Measurements from ENCODE around the gene KCTD17. TPM values are rescaled to one million over a fixed set of nuclear protein-coding genes. Genes with fewer than 3 reads are reported as not detected.

KCTD17 gene
- total and polyA plus RNA-seq, 7 experiments from 2014 or later: 10.3 to 44.5 (median 23.6) TPM

DNA sequence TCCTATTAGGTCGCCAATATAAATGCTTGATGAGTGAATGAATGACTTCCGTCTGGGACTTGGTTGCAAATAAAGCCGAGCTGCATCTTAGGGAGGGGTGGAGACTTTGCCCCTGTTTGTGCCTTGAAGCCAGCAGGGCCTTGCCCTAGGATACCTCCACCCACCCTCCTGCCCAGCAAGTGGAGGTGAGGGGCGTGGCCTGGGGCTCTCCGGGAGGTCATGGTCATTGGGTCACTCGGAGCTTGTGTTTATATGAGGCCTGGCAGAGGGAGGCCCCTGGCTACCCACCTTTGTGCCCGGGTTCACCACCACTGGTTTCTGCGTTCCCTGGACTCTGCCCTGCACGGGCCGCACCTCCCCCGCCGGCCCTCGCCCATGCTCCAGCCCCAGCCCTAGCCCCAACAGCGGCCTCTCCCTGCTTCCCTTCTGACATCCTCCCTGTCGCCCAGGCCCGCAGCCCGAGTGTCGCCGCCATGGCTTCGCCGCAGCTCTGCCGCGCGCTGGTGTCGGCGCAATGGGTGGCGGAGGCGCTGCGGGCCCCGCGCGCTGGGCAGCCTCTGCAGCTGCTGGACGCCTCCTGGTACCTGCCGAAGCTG is 27.7 kb upstream of the KCTD17 start:
- no peak for DNase-seq
- Mint-ChIP-seq H3K9me3 (no peaks in the 10 kb centered on the region), H3K27me3 (peaks cover 0 to 9% (median 0%) of the 10 kb centered on the region in 5 donors), H3K36me3 (peaks cover 0 to 7% (median 0%) of the 10 kb centered on the region in 5 donors), H3K4me1 (peaks cover 4 to 18% (median 6%) of the 10 kb centered on the region in 7 donors), H3K27ac (no peak overlapping the region), H3K4me3 (no peak overlapping the region)
- intact Hi-C loops (cut with micrococcal nuclease): no loop called here
- Histone ChIP-seq H3K4me1 (ENCODE audit: control insufficient read depth in 2 of 2, insufficient read depth in 2 of 2, low read length in 2 of 2) (peaks cover 0 to 4% of the 10 kb centered on the region in 2 donors), H3K27ac (ENCODE audit: low read depth, low read length) (no peak overlapping the region), H3K36me3 (ENCODE audit: control insufficient read depth in 2 of 3, insufficient read depth in 3 of 3, low read length in 3 of 3) (no peaks in the 10 kb centered on the region), H3K9me3 (ENCODE audit: control insufficient read depth in 2 of 3, low read length in 3 of 3) (no peaks in the 10 kb centered on the region), H3K27me3 (ENCODE audit: control insufficient read depth in 2 of 2, insufficient read depth in 2 of 2, low read length in 2 of 2) (peaks cover 0 to 8% of the 10 kb centered on the region in 2 donors), H3K4me3 (ENCODE audit: low read length) (no peak overlapping the region)
- ChIA-PET POLR2A (no interaction called here), CTCF (no interaction called here)
- ATAC-seq: no peak

DNA sequence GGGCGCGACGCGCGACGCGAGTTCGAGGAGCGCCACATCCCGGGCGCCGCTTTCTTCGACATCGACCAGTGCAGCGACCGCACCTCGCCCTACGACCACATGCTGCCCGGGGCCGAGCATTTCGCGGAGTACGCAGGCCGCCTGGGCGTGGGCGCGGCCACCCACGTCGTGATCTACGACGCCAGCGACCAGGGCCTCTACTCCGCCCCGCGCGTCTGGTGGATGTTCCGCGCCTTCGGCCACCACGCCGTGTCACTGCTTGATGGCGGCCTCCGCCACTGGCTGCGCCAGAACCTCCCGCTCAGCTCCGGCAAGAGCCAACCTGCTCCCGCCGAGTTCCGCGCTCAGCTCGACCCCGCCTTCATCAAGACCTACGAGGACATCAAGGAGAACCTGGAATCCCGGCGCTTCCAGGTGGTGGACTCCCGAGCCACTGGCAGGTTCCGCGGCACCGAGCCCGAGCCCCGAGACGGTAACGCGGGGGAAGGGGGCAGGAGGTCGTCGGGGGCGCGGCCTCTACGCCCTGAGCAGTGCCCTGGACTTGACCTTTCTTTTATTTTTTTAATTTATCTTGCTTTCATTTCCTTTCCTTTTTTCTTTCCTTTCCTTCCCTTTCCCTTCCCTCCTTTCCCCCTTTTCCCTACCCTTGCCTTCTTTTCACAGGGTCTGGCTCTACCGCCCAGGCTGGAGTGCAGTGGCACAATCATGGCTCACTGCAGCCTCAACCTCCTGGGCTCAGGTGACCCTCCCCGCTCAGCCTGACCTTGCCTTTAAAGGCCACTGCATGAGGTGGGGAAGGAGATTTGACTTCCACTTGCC is 27.0 kb upstream of the KCTD17 start:
- Histone ChIP-seq H3K9me3 (ENCODE audit: control insufficient read depth in 2 of 3, low read length in 3 of 3) (no peaks in the 10 kb centered on the region), H3K27me3 (ENCODE audit: control insufficient read depth in 2 of 2, insufficient read depth in 2 of 2, low read length in 2 of 2) (peaks cover 0 to 8% of the 10 kb centered on the region in 2 donors), H3K36me3 (ENCODE audit: control insufficient read depth in 2 of 3, insufficient read depth in 3 of 3, low read length in 3 of 3) (no peaks in the 10 kb centered on the region), H3K27ac (ENCODE audit: low read depth, low read length) (no peak overlapping the region), H3K4me1 (ENCODE audit: control insufficient read depth in 2 of 2, insufficient read depth in 2 of 2, low read length in 2 of 2) (peaks cover 0 to 4% of the 10 kb centered on the region in 2 donors), H3K4me3 (ENCODE audit: low read length) (no peak overlapping the region)
- CTCF ChIA-PET: interaction anchor here (0.6 kb wide), 1 partner anchor 16 kb away, joined by 3 read pairs; no protein-coding TSS in a partner anchor
- no peak for ATAC-seq
- Mint-ChIP-seq H3K27me3 (peaks cover 0 to 9% (median 0%) of the 10 kb centered on the region in 5 donors), H3K27ac (no peak overlapping the region), H3K4me1 (peaks cover 4 to 18% (median 6%) of the 10 kb centered on the region in 7 donors), H3K36me3 (peaks cover 0 to 7% (median 0%) of the 10 kb centered on the region in 5 donors), H3K4me3 (no peak overlapping the region), H3K9me3 (no peaks in the 10 kb centered on the region)
- intact Hi-C loops (cut with micrococcal nuclease): no loop called here
- POLR2A ChIA-PET: no interaction called here
- no peak for DNase-seq

DNA sequence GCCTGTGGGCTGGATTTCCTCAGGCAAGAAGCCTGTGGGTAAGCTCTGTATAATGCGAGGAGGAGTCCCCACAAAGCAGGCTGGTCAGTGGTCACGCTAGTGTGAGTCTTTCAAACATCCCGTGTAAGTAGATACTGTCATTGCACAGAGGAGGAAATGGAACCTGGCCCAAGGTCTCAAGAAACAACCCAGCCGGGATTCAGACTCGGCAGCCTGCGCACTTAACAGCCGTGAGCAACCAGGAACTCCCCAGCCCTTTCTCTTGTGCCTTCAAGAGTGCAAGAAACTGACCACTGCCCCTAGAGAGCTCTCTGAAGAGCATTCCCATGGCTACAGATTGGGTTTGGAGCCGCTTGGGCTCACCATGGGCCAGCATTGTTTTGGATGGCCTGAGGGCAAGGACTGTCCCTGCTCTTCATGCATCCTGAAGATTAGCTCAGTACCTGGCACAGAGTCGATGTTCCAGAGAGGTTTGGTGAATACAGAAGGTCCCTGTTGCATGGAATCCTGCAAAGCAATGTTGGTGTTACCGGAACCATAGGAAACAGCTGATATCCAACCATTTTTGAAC is 26.0 kb upstream of the KCTD17 start:
- H3K9me3 Mint-ChIP-seq: no peaks in the 10 kb centered on the region
- no peak overlapping the region for H3K4me3 Mint-ChIP-seq
- H3K27me3 ChIP-seq (ENCODE audit: control insufficient read depth in 2 of 2, insufficient read depth in 2 of 2, low read length in 2 of 2): no peaks in the 10 kb centered on the region
- no peak overlapping the region for H3K27ac Mint-ChIP-seq
- H3K36me3 ChIP-seq (ENCODE audit: control insufficient read depth in 2 of 3, insufficient read depth in 3 of 3, low read length in 3 of 3): no peaks in the 10 kb centered on the region
- no peak for ATAC-seq
- no peak overlapping the region for H3K27ac ChIP-seq (ENCODE audit: low read depth, low read length)
- no peak for DNase-seq
- intact Hi-C loops (cut with micrococcal nuclease): no loop called here
- no peaks in the 10 kb centered on the region for H3K9me3 ChIP-seq (ENCODE audit: control insufficient read depth in 2 of 3, low read length in 3 of 3)
- H3K4me1 Mint-ChIP-seq: peaks cover 0 to 12% (median 4%) of the 10 kb centered on the region in 7 donors
- ChIA-PET POLR2A (no interaction called here), CTCF (interaction anchor here (0.6 kb wide), 1 partner anchor 18 kb away, joined by 3 read pairs; no protein-coding TSS in a partner anchor)
- H3K4me1 ChIP-seq (ENCODE audit: control insufficient read depth in 2 of 2, insufficient read depth in 2 of 2, low read length in 2 of 2): no peaks in the 10 kb centered on the region
- H3K4me3 ChIP-seq (ENCODE audit: low read length): no peak overlapping the region
- H3K36me3 Mint-ChIP-seq: peaks cover 0 to 7% (median 0%) of the 10 kb centered on the region in 5 donors
- peaks cover 0 to 9% (median 0%) of the 10 kb centered on the region in 5 donors for H3K27me3 Mint-ChIP-seq

DNA sequence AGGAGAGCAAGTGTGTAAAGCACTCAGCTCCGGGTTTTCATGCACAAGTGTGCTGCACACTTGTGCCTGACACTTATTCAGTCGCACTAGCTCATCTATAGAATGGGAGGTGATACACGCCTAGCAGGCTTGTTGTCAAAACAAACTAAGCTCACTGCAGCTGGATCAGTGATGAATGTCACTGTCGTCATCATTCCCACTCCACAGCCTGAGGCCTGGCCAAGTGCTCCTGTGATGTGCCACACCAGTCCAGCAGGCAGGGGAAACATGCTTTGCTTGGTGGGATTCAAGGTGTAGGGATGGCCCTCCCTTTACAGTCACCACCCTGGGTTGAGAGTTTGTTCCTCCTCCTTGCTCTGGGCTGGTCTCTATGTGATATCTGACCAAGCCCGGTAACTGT is 25.2 kb upstream of the KCTD17 start:
- Mint-ChIP-seq H3K4me1 (peaks cover 0 to 10% (median 4%) of the 10 kb centered on the region in 7 donors), H3K27me3 (peaks cover 0 to 7% (median 0%) of the 10 kb centered on the region in 5 donors), H3K36me3 (peaks cover 0 to 7% (median 0%) of the 10 kb centered on the region in 5 donors), H3K4me3 (no peak overlapping the region), H3K27ac (no peak overlapping the region), H3K9me3 (no peaks in the 10 kb centered on the region)
- no peak for DNase-seq
- no peak for ATAC-seq
- ChIA-PET CTCF (no interaction called here), POLR2A (no interaction called here)
- Histone ChIP-seq H3K36me3 (ENCODE audit: control insufficient read depth in 2 of 3, insufficient read depth in 3 of 3, low read length in 3 of 3) (no peaks in the 10 kb centered on the region), H3K9me3 (ENCODE audit: control insufficient read depth in 2 of 3, low read length in 3 of 3) (no peaks in the 10 kb centered on the region), H3K27me3 (ENCODE audit: control insufficient read depth in 2 of 2, insufficient read depth in 2 of 2, low read length in 2 of 2) (no peaks in the 10 kb centered on the region), H3K4me3 (ENCODE audit: low read length) (no peak overlapping the region), H3K27ac (ENCODE audit: low read depth, low read length) (no peak overlapping the region), H3K4me1 (ENCODE audit: control insufficient read depth in 2 of 2, insufficient read depth in 2 of 2, low read length in 2 of 2) (no peaks in the 10 kb centered on the region)
- intact Hi-C loops (cut with micrococcal nuclease): no loop called here

DNA sequence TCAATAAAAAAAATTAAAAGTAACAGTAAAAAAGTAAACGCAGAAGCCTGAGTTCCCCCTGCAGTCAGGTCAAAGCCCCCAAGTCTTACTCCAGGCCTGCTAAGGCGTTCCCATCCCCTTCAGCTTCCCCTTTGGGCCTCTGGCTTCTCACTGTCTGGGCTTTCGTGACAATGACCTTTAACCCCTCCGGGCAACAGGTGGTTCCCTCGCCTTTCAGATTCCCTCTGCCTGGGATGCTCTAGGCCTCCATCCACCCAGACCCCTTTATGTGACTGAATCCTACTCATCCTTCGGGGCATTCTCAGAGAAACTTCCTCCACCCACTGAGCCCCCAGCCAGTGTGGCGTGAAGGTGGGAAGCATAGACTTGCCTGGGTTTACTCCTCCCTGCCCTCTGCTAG is 24.0 kb upstream of the KCTD17 start:
- Mint-ChIP-seq H3K4me3 (no peak overlapping the region), H3K36me3 (peaks cover 0 to 4% (median 0%) of the 10 kb centered on the region in 5 donors), H3K4me1 (peaks cover 0 to 3% (median 0%) of the 10 kb centered on the region in 7 donors), H3K9me3 (no peaks in the 10 kb centered on the region), H3K27me3 (peaks cover 0 to 2% (median 0%) of the 10 kb centered on the region in 5 donors), H3K27ac (no peak overlapping the region)
- Histone ChIP-seq H3K36me3 (ENCODE audit: control insufficient read depth in 2 of 3, insufficient read depth in 3 of 3, low read length in 3 of 3) (no peaks in the 10 kb centered on the region), H3K4me1 (ENCODE audit: control insufficient read depth in 2 of 2, insufficient read depth in 2 of 2, low read length in 2 of 2) (no peaks in the 10 kb centered on the region), H3K27me3 (ENCODE audit: control insufficient read depth in 2 of 2, insufficient read depth in 2 of 2, low read length in 2 of 2) (no peaks in the 10 kb centered on the region), H3K4me3 (ENCODE audit: low read length) (no peak overlapping the region), H3K27ac (ENCODE audit: low read depth, low read length) (no peak overlapping the region), H3K9me3 (ENCODE audit: control insufficient read depth in 2 of 3, low read length in 3 of 3) (no peaks in the 10 kb centered on the region)
- intact Hi-C loops (cut with micrococcal nuclease): no loop called here
- ChIA-PET CTCF (interaction anchor here (1.0 to 1.4 kb wide), 2 partner anchors 8 to 22 kb away, joined by 3 to 4 read pairs; partner anchors contain the start of genes MPST and TST), POLR2A (no interaction called here)
- ATAC-seq (no peak), DNase-seq (no peak)

DNA sequence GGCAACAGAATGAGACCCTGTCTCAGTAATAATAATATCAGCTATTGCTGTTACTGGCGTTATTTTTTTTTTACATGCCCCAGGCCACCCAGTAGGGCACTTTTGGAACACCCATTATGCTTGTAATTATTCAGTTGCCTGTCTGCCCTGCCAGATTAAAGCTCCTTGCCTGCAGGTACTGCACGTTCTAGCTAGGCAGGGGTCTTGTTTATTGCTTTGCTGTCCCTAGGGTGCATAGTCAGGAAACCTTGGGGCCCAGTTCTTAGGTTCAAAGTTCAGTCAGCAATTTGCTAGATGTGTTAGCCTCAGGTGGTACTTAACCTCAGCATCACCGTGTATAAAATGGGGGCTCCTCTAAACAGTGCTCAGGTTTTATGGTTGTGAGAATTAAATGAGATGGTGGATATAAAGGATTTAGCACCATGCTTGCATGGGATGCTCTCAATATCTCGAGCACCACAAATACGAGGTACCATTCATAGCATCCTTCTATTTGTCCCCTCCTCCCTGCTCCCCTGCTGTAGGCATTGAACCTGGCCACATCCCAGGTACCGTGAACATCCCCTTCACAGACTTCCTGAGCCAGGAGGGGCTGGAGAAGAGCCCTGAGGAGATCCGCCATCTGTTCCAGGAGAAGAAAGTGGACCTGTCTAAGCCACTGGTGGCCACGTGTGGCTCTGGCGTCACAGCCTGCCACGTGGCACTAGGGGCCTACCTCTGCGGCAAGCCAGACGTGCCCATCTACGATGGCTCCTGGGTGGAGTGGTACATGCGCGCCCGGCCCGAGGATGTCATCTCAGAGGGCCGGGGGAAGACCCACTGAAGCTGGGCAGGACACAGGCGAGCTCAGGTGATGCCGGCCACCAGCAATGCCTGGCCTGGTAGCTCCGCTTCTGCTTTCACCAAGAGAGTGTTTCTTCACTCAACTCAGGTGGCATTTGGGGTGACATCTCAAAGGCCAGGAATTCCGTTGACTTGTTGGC is 22.6 kb upstream of the KCTD17 start:
- DNase-seq (no peak), ATAC-seq (no peak)
- Mint-ChIP-seq H3K4me1 (peaks cover 0 to 3% (median 0%) of the 10 kb centered on the region in 7 donors), H3K9me3 (no peaks in the 10 kb centered on the region), H3K27me3 (peaks cover 0 to 2% (median 0%) of the 10 kb centered on the region in 5 donors), H3K4me3 (no peak overlapping the region), H3K36me3 (peaks cover 0 to 4% (median 0%) of the 10 kb centered on the region in 5 donors), H3K27ac (no peak overlapping the region)
- intact Hi-C loops (cut with micrococcal nuclease): no loop called here
- H3K4me3 ChIP-seq (ENCODE audit: low read length): no peak overlapping the region
- no peaks in the 10 kb centered on the region for H3K36me3 ChIP-seq (ENCODE audit: control insufficient read depth in 2 of 3, insufficient read depth in 3 of 3, low read length in 3 of 3)
- ChIA-PET CTCF (interaction anchor here (1.4 kb wide), 1 partner anchor 10 kb away, joined by 3 read pairs; the partner anchor contains the start of genes MPST and TST), POLR2A (no interaction called here)
- no peaks in the 10 kb centered on the region for H3K4me1 ChIP-seq (ENCODE audit: control insufficient read depth in 2 of 2, insufficient read depth in 2 of 2, low read length in 2 of 2)
- H3K27me3 ChIP-seq (ENCODE audit: control insufficient read depth in 2 of 2, insufficient read depth in 2 of 2, low read length in 2 of 2): no peaks in the 10 kb centered on the region
- H3K27ac ChIP-seq (ENCODE audit: low read depth, low read length): no peak overlapping the region
- H3K9me3 ChIP-seq (ENCODE audit: control insufficient read depth in 2 of 3, low read length in 3 of 3): no peaks in the 10 kb centered on the region

All from naive thymus-derived CD4-positive, alpha-beta T cell (primary cell).